HUDEP-2 (cell line): ENCODE measurements around the gene PLTP.

Source experiments
- DNase-seq, 76 experiments: peaks; one replicate each; lab custom pipeline; 2025; ENCODE audit not compliant: unreplicated experiment in 76 of 76; lab: John Stamatoyannopoulos, UW

The PLTP gene

GRCh38 chr20:45921337-45922189 is 9.6 kb upstream of the PLTP start:
- no peak for DNase-seq

- no peak for DNase-seq
These were observed 8.7 kb upstream of the PLTP start for GRCh38 chr20:45920462-45921336.

- DNase-seq: no peak
These were observed 7.8 kb upstream of the PLTP start for GRCh38 chr20:45919542-45920399.

GRCh38 chr20:45918779-45919537 is 7.0 kb upstream of the PLTP start:
- no peak for DNase-seq

- DNase-seq: no peak
These were observed 6.3 kb upstream of the PLTP start for GRCh38 chr20:45918182-45918737.

- no peak for DNase-seq
These were observed 5.8 kb upstream of the PLTP start for GRCh38 chr20:45917790-45918141.

- DNase-seq: no peak
These were observed 1.2 kb upstream of the PLTP start for GRCh38 chr20:45913116-45913515.

- no peak for DNase-seq
These were observed 358 bp upstream of the PLTP start for GRCh38 chr20:45912344-45912682.

- peak; percentile 49 to 100 (median 98) for DNase-seq
These were observed 1.1 kb downstream of the PLTP start for GRCh38 chr20:45910670-45911485.

- DNase-seq: no peak
These were observed 1.9 kb downstream of the PLTP start for GRCh38 chr20:45909817-45910669.

GRCh38 chr20:45909336-45909808 is 2.6 kb downstream of the PLTP start:
- DNase-seq: no peak

GRCh38 chr20:45908084-45908483 is 3.9 kb downstream of the PLTP start:
- no peak for DNase-seq

GRCh38 chr20:45907219-45907948 is 4.6 kb downstream of the PLTP start:
- DNase-seq: no peak

- DNase-seq: no peak
These were observed 6.4 kb downstream of the PLTP start for GRCh38 chr20:45905505-45906079.

GRCh38 chr20:45904583-45905504 is 7.1 kb downstream of the PLTP start:
- no peak for DNase-seq

- no peak for DNase-seq
These were observed 9.7 kb downstream of the PLTP start for GRCh38 chr20:45902199-45902701.
